Measurements from ENCODE around the gene H3-3A.

DNA sequence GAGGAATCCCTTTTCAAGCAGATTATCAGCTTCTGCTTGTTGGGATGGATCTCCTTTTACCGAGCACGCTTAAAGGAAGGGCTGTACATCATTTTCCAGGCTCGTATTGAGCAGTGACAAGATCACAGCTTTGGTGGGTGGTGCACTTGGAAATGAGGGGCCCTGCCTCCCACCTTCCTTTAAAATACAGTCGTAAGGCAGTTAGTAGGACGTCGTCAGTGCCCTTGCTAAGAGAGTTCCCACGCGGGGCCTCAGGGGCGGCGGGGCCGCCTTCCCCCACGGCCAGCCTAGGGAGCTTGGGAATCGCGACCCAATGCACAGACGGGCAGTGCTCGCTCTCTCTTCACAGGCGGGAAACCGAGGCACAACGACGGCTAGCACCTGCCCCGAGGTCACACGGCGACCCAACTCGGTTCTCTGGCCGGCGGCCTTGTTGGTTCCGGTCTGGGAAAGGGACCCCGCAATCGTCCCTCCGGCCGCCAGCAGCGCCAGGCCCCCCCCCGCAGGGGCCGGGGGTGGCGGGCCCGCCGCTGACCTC is 58.6 kb downstream of the H3-3A start:
- TF ChIP-seq EZH2phosphoT487 (IDR thresholded peaks at IDR 0.05; ENCODE audit: low read depth, severe bottlenecking, unreplicated experiment) (no peak), EZH2 (IDR thresholded peaks at IDR 0.05; ENCODE audit: borderline replicate concordance) (no peak)
- TF ChIP-seq, protein P1, sequence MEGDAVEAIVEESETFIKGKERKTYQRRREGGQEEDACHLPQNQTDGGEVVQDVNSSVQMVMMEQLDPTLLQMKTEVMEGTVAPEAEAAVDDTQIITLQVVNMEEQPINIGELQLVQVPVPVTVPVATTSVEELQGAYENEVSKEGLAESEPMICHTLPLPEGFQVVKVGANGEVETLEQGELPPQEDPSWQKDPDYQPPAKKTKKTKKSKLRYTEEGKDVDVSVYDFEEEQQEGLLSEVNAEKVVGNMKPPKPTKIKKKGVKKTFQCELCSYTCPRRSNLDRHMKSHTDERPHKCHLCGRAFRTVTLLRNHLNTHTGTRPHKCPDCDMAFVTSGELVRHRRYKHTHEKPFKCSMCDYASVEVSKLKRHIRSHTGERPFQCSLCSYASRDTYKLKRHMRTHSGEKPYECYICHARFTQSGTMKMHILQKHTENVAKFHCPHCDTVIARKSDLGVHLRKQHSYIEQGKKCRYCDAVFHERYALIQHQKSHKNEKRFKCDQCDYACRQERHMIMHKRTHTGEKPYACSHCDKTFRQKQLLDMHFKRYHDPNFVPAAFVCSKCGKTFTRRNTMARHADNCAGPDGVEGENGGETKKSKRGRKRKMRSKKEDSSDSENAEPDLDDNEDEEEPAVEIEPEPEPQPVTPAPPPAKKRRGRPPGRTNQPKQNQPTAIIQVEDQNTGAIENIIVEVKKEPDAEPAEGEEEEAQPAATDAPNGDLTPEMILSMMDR (IDR thresholded peaks at IDR 0.05; ENCODE audit: poor library complexity), result no peak
